Testis (tissue), 2 donors: Measurements from ENCODE around the gene YY1AP1.

ENCODE experiments used
- CTCF ChIP-seq, 3 experiments: fragments of 450-650 bp in 2 of 3; fragments of 200-600 bp in 1 of 3; sonication (generic) in 1 of 3; IDR thresholded peaks; one replicate each; pipeline ENCODE4 v1.5.1; 2016 to 2019; ENCODE audit warnings: antibody characterized with exemption in 3 of 3, mild to moderate bottlenecking in 2 of 3, moderate library complexity in 1 of 3
- POLR2A ChIP-seq: fragments of 450-650 bp; IDR thresholded peaks from one replicate; pipeline ENCODE4 v1.6.1; 2017; ENCODE audit warnings: antibody characterized with exemption, mild to moderate bottlenecking, moderate library complexity

- TF ChIP-seq CTCF (IDR thresholded peaks at IDR 0.05) = no peak
- no peak for TF ChIP-seq POLR2A
Observed at GRCh38 chr1:155646307-155646706, 42.3 kb downstream of the YY1AP1 start.
